NCI-H2081 (cell line): Measurements from ENCODE around the gene ZFHX3.

Experiments
- DNase-seq, 2 experiments: peaks; one replicate each; lab custom pipeline; 2025; lab: John Stamatoyannopoulos, UW

The ZFHX3 gene

DNA sequence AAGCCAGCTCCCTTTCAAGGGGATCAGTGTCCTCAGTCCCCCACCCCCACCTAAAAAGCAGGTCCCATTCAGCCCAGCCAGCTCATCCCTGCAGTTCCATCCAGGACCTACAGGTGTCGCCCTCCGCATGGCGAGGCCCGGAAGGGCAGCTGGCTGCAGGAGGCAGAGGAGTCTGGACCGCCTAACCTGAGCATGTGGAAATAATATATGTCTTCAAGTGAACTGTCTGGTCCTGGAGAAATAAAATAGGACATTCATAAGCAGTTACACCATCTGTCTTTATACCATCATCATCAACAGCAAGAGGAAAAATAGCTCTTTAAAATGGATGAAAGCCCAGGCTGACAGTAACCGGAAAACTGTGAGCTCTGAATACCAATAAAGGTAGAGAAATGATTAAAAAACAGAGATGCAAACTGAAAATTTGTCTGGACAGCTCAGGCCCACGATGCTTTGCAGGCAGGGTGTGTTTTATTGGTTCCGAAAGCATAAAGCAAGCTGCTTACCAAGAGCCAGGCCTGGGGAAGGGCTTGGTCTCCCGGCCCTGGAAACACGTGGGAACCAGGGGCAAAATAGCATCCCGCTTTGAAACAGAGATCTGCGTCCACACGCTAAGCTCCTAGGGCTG is 215.2 kb downstream of the ZFHX3 start:
- peak; percentile 65 to 67 for DNase-seq

DNA sequence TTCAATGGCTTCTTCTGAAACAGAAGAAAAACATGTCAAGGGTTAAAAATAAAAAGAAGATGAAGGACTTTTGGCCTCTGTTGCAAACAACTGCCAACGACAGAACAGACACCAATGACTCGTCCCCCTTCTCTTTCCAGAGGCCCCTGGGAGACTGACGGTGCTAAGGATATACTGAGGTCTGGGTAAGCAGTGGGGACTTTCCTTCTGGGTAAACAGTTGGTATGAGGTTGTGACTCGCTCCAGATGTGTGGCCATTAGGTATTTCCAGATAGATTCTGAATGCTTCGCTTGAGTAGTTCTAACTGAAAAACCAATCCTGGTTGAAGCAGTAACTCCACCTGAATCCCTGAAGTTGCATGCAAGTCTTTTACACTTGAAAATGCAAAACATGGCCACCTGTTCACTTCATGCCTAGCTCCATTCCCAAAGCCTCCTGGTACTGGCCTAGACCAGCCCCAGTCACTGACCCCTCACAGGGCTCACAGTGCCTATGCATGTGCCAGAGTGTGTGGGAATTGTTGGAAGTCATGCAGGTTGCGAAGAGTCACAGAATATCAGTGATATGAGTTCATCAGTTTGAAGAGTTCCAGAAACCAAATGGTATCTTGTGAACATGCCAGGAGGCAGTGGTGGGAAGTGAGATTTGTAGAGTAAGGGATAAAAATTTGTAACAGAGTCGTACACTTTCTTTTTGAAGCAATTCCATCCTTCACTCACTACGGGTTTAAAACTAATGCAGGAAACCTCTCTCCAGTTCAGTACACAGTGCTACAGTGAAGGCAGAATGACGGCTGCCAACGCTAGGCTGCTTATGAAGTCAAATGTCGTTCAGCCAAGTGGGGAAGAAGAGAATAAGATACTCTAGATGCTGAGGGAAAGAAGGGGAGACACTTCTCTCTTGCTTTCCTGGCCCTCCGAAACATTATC is 217.8 kb downstream of the ZFHX3 start:
- DNase-seq: no peak

DNA sequence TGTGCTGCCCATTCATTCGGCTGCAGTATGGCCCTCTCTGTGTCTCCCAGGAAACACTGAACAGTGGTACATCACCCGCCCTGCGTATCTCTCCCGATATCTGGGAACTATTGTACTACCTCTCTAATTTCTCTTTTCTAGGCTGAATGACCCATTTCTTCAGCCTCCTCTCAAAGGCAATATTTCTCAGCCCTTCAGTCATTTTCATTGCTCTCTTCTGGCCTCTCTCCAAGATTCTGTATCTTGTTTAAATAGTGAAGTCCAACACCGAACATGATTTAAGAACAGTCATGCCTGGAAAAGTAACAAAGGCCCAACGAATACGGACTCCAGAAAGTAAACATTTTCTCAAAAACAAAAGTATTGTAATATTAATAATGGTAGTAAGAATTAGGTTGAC is 220.1 kb downstream of the ZFHX3 start:
- DNase-seq: no peak

DNA sequence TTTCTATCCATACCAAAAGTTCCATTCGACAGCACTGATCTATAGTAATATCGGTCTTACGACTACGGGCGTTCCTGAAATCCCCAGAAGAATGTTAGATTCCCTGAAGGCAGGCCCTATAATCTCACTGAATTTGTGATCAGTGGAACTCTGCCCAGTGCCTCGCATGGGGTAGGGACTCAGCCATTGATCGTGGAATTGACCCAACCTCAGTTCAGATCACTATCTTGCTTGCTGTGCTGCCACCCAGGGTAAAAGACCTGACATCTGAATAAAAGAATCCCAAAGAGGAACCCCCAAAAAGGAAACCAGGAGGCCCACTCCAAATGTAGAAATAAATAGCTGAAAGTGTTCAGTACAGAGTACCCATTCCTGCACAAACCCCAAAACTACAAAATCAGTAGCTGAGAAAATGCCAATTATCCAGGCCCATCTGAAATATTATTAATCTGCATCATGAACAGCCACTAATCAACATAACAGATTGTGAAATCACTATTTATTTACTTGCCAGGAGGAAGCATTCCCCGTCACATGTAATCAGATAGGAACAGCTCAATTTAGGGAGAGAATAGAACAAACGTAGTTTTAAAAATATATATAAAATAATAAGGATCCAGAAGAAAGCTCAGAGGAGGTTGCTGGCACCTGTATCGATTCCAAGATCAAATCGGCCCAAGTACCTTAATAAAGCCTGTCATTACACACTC is 221.9 kb downstream of the ZFHX3 start:
- DNase-seq: no peak

DNA sequence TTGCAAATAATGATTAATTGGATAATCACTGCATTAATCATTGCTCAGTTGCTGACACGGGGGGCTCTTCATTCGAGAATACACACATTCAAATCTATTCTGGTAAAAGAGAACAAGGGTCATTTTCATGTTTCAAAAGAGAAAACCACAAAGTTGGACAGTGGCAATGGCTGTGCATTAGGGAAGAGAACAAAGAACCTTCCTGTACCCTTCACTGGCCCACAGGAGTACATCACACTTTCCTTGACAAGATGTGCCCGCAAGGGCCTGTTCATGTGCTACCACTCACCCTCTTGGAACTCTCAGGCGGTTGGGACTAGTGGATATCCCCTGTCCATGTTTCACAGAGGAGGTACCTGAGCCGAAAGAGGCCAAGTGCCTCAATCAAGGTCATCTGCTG is 223.2 kb downstream of the ZFHX3 start:
- DNase-seq: no peak

DNA sequence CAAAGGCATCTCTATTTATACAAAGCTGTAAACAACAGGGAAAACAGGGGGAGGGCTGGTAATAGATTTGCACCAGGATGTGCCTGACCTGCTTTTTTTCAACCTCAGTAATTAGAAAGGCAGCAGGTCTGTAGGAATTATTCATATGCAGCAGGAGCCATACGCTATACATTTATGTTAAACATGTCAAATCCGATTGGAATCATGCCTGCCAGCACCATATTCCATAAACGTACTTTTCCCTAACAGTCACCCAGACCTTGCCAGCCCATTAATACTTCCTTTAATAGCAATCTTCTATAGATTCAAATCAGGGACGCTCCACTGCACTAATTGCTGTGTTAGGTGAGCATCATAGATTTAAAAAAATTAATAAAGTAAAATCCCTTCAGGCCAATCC is 223.9 kb downstream of the ZFHX3 start:
- DNase-seq: no peak

DNA sequence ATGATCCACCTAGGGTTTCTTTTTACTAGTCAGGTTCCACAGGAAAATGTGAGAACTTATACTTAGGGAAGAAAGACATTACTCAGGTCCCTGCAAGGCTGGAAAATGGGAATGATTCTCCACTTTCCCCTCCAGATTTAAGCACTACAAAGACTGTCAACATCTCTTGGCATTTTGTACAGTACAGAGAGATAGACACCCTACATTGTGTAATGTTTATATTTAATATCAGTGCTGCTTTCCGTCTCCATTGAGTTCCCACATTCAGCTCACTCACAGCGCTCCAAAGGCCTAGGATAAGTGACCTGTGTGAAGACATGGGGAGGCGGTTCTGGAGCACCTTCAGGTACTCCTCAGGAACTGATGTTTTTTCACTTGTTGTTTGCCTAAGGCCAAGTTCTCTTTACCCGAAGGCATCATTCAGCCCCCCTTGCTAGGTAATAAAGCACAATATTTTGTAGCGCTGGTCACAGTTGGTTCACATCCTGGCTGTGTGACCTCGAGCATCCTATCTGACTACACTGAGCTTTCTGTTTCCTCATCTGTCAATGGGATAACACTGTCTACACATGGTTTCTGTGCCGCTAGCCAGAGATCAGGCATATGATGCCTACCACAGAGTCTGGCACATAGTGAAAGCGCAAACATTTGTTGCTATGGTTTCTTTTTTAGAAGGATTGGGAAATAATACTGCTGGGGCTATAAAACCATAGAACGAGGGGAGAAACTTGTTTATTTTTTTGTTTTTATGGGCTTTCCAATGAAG is 226.6 kb downstream of the ZFHX3 start:
- peak in 1 of 2 experiments; percentile 7 for DNase-seq

DNA sequence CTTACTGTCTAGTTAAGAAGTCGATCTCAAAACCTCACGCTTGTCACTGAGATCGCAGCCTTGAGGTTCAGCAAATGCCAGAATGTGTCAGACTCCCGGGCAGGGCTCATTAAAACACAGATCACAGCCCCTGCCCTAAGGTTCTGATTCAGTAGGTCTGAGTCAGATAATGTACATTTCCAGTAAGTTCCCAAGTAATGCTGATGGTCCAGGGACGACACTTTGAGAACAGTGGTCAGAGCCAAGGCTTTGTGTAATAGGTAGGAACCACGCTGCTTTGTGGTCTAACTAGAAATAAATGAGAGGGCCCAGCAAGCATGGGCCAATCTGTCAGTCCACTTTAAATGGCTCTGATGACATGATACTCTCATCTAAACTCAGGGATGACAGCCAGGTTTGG is 228.6 kb downstream of the ZFHX3 start:
- no peak for DNase-seq

DNA sequence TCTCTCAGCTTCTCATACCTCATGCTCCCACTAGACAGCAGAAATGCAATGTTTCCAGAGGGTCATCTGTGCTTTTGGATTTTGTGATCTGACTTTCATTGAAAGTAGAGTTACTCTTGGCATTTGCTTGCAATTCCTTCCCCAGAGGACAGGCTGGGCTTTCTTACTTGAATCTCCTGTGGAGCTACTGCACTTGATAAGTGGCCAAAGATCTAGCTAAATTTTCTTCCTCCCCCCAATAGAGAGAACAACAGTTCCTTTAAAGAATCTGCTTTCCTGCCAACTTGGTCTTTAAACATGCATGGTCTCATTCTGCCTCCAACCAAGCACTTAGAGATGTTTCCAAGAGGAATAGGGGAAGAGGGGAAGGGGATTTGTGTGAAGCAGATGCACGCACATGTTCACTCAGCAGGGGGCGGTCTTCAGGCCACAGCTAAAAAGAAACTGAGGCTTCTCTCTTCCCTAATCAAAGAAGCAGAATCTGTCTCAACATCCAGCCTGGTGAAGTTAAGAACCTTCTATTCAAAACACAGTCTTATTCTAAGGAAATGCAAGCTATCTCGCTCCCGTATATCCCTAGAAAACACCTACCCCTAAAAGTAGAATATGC is 229.6 kb downstream of the ZFHX3 start:
- DNase-seq: no peak

DNA sequence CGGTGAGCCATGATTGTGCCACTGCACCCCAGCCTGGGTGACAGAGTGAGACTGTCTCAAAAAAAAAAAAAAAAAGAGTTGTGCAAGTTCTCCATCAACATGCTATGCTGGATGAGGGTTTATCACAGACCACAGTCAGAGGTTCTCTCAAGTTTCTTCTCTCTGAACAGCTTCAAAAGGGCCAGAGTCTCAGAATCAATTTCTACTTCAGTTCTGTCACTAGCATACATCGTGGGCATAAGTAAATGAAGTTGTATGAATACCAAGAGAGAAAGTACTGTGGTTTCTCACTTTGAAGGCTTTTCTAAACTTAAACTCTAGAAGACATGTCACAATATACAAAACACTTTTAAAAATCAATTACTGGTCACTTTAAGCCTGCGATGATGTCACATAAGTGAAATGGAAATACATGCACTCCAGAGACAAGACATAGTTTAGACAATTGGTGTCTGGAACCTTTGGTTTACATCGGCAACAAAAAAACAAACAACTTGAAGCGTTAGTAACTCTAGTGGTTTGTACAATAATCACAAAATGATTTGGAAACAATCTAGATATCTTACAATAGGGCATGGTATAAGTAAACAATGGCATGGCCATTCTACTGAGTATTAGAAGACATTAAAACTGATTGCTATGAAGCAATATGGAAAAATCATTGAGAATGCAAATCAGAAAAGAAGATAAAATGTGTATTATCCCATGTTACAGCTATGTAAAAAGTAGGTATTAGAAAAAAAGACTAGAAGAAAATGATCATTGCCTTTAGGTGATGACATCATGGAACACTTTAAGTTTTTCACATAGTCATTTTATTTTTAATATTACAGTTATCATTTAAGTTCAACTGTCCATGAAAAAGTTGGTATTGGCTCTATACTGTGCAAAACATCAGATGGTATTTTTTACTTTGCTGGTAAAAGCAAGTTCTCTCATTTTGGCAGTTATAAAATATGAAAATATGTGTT is 232.3 kb downstream of the ZFHX3 start:
- no peak for DNase-seq

DNA sequence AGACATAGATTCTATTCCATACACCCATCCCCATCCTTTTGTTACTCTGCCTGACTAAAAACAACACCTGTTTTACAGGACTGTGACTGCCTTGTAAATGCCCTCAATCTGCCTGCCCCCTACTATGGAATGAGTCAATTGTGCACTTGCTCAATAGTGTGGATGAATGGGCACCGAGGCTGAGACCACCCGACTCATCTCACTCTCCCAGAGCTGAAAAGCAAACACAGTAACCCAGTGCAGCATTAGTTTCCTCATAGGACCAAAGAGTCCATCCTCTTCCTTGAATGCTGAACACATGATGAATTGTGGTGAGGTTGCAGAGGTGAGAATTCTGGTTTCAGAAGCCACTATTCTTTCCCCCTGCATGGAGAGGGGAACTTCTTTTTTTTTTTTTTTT is 233.7 kb downstream of the ZFHX3 start:
- DNase-seq: no peak

DNA sequence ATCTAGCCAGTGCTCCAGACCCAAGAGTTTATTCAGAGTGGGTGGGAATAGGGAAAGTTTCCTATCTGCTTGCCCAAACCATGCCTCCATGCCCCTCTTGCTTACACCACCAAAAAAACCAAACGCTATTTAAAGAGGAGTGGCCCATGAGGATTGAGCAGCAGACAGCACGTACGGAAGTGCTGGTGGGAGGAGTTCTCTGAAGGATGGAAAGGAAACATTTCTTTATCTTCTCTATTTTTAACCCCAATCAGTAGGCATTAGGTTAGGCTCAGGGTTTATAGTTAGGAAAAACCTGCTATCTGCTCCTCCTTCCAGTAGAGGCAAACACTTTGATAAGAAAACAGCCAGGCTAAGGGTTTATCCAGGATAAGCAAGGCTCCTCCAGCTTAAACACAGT is 235.3 kb downstream of the ZFHX3 start:
- no peak for DNase-seq

DNA sequence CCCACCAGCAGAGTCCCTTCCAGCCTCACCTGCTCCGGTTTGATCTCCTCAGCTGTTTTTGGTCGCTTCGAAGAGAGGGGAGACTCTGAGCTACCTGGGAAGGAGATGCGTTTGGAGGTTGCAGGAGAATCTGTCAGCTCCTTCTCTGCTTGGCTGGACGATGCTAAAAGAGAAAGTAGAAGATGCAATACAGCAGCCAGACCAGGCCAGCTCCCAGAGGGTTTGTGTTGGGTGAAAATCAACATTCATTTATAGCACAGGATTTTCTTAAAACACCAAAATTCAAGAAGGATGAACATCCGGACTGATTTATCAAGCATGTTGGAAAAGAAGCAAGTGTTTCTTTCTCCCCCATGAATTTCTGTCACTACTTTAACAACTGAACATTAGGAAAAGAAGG is 236.1 kb downstream of the ZFHX3 start:
- DNase-seq: no peak

DNA sequence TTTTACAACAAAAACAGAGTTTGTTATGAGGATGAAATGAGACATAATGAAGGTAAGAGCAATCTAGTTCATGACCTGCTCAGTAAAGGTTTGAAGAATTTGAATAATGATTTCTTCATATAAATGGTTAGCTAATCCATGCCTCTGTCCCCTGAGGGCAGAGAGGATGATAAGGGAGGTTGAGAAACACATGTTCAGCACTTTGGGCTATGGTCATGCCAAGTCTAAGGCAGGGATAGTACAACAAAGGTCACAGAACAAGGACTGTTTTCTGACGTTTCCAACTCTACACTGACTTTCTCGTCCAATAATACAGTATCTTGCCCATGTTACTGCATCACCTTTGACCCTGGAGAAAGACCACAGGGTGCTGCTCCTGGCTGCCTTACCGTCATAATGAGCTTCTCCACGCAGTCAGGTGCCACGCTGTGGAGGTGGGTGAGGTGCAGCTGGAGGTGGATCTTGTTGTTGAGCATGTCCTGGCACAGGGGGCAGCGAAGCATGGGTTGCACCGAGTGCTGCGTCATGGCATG is 236.7 kb downstream of the ZFHX3 start:
- DNase-seq: no peak

DNA sequence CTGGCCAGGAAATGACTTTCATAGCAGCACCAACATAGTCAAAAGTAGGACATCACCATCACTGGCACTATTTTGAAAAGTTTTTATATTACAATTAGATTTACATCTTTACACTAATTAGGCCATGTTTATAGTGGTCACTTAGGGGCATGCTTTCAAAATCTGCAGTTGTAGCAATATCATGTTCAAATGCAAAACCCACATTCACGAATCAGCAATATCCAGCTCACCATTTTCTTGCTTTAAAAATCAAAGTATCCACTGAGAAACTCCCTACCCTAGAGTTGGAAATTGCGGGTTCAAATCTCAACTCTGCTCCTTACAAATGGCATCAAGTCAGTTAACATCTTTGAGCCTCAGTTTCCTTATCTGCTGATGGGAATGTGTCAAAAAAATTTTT is 237.4 kb downstream of the ZFHX3 start:
- no peak for DNase-seq

DNA sequence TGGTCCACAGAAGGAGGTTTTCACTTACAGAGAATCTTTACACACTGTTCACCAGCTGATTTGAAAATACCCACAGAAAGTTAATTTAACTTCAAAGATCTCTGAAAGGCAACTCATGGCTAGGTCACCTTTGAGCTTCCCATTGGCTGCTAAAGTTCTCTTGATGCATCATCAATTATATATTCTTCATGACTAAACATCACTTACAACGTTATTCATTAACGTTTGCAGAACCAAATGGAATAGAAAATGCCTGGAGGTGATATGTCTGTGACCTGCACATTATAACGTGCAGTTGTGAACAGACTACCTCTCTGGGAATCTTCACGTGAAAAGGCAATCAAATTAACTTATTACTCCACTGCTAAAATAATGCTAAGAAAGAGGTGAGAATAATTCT is 238.5 kb downstream of the ZFHX3 start:
- no peak for DNase-seq

DNA sequence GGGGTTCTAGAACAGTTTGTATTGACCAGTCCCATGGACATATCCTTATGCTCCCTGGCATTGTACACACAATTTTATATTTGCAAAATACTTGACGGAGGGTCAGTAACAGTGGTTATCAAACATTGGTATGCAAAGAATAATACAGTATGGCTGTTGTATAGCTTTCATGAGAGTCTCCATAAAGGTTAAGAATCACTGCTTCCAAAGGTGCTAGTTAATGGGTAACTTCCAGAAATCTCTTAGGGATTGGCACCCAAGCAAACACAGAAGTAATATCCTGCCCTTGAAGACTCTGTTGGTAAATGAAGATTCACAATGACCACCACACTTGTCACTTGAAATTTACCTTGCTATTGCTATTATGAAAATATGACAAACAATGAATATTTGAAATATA is 239.2 kb downstream of the ZFHX3 start:
- no peak for DNase-seq

DNA sequence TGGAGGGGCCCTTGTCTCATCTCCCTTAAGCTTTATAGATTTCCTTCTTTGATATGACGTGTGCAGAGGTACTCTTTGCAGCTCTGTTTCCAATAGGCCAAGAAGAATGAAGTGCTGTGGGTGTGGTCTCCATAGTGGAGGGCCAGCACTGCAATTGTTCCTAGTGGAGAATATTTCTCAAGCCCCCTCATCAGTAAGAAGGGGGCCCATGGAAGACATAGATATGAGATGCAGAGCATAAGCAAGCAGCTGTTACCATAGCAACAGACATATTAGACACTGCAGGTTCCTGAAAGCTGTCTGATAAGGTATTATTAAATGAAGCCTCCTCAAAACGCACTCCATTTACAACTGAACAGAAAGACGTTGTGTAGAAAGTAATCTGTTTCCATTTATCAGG is 240.7 kb downstream of the ZFHX3 start:
- no peak for DNase-seq

DNA sequence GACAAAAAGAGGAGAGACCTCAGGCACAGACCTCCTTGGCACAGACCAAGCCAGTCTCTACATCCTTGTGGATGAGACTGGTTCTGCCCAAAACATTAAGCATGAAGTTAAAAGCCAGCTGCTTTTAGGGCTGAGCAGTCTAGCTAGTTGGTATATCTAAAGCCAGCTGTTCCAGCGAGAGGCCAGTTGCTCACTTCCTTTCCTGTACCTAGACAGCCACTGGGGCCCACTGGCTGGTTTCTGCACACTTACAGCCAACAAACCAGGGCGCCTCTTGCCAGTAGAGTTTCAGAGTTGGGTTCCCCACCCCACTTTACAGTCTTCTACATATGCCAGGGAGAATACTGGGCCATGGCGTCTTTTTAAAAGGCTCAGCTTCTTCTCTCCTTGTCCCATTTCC is 242.4 kb downstream of the ZFHX3 start:
- DNase-seq: no peak

DNA sequence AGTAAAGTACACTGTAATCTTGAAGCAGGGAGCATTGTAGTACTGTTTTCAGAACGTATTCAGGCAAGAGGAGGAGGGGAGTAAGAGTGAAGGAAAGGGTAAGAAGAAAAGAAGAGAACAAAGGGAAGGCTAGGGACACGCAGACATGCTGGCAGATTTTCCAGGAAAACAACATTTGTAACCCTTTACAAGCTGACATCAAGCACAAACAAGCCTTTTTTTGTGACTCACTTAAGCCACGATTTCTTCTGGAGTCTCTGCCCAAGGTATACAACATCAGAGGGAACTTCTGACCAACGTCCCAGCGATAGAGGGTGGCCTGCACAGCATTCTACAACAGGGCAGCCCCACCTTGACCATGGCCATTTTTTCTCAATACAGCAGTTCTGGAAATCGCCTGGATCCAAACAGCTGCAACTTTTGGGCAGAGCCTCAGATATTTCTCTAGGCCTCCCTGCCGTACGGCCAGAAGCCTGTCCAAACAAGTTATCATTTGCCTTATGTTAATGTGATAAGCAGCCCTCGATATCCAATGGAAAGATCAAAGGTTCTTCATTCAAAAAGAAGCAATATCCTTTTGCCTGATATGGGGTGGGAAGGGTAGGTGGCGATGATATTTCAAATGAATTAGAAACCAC is 247.3 kb downstream of the ZFHX3 start:
- no peak for DNase-seq
